ENCODE measurements around the gene RAB11FIP4. TPM values are rescaled to one million over a fixed set of nuclear protein-coding genes. Genes with fewer than 3 reads are reported as not detected.

Gene RAB11FIP4
- total and polyA plus RNA-seq, 9 of the 15 experiments (the other 6 are each of a cell fraction or from before 2014, with no cell fraction given) = 0.62 to 16.6 (median 8.9) TPM

- 1% methylated on average over 8 of the region's 8 CpGs for WGBS (ENCODE audit: insufficient coverage, low coverage, missing lambda C conversion rate)
- H3K27ac ChIP-seq (ENCODE audit: extremely low read depth, low read depth, low read length) = no peak overlapping the region
- intact Hi-C loops (cut with micrococcal nuclease) = no loop called here
- ChIA-PET POLR2A (interaction anchor here (0.8 to 1.4 kb wide), 4 partner anchors 9 to 46 kb away, joined by 3 to 7 read pairs (median 4); no protein-coding TSS in a partner anchor), CTCF (ENCODE audit: low intra/inter-chr PET ratio) (no interaction called here)
- in situ Hi-C loops (cut with MboI) = no loop called here
- H3K9me3 ChIP-seq (replicated peaks; ENCODE audit: control insufficient read depth, insufficient read depth, low read depth, low read length) = no peaks in the 10 kb centered on the region
- no peaks in the 10 kb centered on the region; a peak in 2 of 5 replicates for H3K4me1 ChIP-seq (replicated peaks in 1 of 2; ENCODE audit: control insufficient read depth in 2 of 2, insufficient read depth in 2 of 2, low read length in 2 of 2)
- BruUV-seq (replicated peaks) = no TSS peak
- no peak for FAIRE-seq
- peaks cover 13 to 65% of the 10 kb centered on the region in 2 experiments for H3K27me3 ChIP-seq (ENCODE audit: control insufficient read depth in 2 of 2, insufficient read depth in 2 of 2, low read length in 2 of 2)
- H3K79me2 ChIP-seq (ENCODE audit: control insufficient read depth, insufficient read depth, low read length) = no peaks in the 10 kb centered on the region
- H3K4me2 ChIP-seq (ENCODE audit: insufficient read depth, low read length) = no peak overlapping the region
- H3K4me3 ChIP-seq = no peak overlapping the region
- no peak for ATAC-seq
- no peak overlapping the region for H2AFZ ChIP-seq (ENCODE audit: low read depth, low read length)
- no peaks in the 10 kb centered on the region for H4K20me1 ChIP-seq (replicated peaks; ENCODE audit: control insufficient read depth, insufficient read depth, low read length)
- no peaks in the 10 kb centered on the region for H3K36me3 ChIP-seq (ENCODE audit: control insufficient read depth, insufficient read depth, low read length)
- H3K9me1 ChIP-seq (ENCODE audit: control insufficient read depth, insufficient read depth, low read length) = no peaks in the 10 kb centered on the region
- DNase-seq (ENCODE audit: extremely low read depth in 1 of 4, low spot score in 3 of 4) = no peak
- H3K9ac ChIP-seq (ENCODE audit: insufficient read depth in 1 of 2, low read depth in 2 of 2, low read length in 2 of 2) = no peak overlapping the region
- TF ChIP-seq CCAR2 (IDR thresholded peaks at IDR 0.05; ENCODE audit: low read depth, low read length) = no peak
- no peak for TF ChIP-seq BRF2 (IDR thresholded peaks at IDR 0.05; ENCODE audit: borderline replicate concordance, insufficient read depth, insufficient read length)
- no peak for TF ChIP-seq IFI16 (CRISPR knock-in tag; IDR thresholded peaks at IDR 0.05)
- no peak for TF ChIP-seq POLR2A (conservative IDR thresholded peaks at IDR 0.05)
- no peak for TF ChIP-seq BDP1 (IDR thresholded peaks at IDR 0.05; ENCODE audit: insufficient read depth, insufficient read length)
- no peak for TF ChIP-seq ZBTB5 (IDR thresholded peaks at IDR 0.05)
- TF ChIP-seq MED1 (CRISPR knock-in tag; IDR thresholded peaks at IDR 0.05; ENCODE audit: borderline replicate concordance) = no peak
- TF ChIP-seq, protein P1, sequence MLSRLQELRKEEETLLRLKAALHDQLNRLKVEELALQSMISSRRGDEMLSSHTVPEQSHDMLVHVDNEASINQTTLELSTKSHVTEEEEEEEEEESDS (CRISPR knock-in tag; IDR thresholded peaks at IDR 0.05) = no peak
- TF ChIP-seq LCOR (CRISPR knock-in tag; IDR thresholded peaks at IDR 0.05) = no peak
- no peak for TF ChIP-seq RBM25 (IDR thresholded peaks at IDR 0.05; ENCODE audit: low read depth, low read length, severe bottlenecking)
- TF ChIP-seq ZHX1 (conservative IDR thresholded peaks at IDR 0.05; ENCODE audit: low read length) = no peak
- no peak for TF ChIP-seq EZH2 (IDR thresholded peaks at IDR 0.05; ENCODE audit: borderline replicate concordance, low read depth, low read length)
- no peak for TF ChIP-seq STAT5A (IDR thresholded peaks at IDR 0.05; ENCODE audit: borderline replicate concordance, low read length)
- TF ChIP-seq KAT7 (CRISPR knock-in tag; IDR thresholded peaks at IDR 0.05; ENCODE audit: borderline replicate concordance) = no peak
Observed at GRCh38 chr17:31582151-31582907, 190.9 kb downstream of the RAB11FIP4 start.

Data from K562 (cell line).